Hepatocyte (in vitro differentiated cells): Measurements from ENCODE around the gene FRMD4B. TPM values are rescaled to one million over a fixed set of nuclear protein-coding genes. Genes with fewer than 3 reads are reported as not detected.
A peak's percentile ranks its signal among the peaks of the same experiment; 100 is the strongest.

Source experiments
- DNase-seq: peaks from one replicate; pipeline ENCODE4 v3.0.0-alpha.2; 2016; ENCODE audit warnings: low spot score
- H2AFZ ChIP-seq: fragments of 200-600 bp; sonication (generic); 2 replicates; pipeline ENCODE4 v1.6.0; 2016; ENCODE audit warnings: antibody characterized with exemption, mild to moderate bottlenecking
- H3K27ac ChIP-seq: fragments of 200-600 bp; sonication (generic); 2 replicates; pipeline ENCODE4 v1.5.1; 2016; ENCODE audit warnings: mild to moderate bottlenecking
- H3K27me3 ChIP-seq: fragments of 200-600 bp; sonication (generic); 2 replicates; pipeline ENCODE4 v1.6.1; 2016
- H3K36me3 ChIP-seq: fragments of 200-600 bp; sonication (generic); replicated peaks from 2 replicates; pipeline ENCODE4 v1.5.1; 2016; ENCODE audit warnings: low read depth; ENCODE audit not compliant: insufficient read depth
- H3K4me1 ChIP-seq: fragments of 200-600 bp; sonication (generic); 2 replicates; pipeline ENCODE4 v1.5.1; 2016; ENCODE audit warnings: mild to moderate bottlenecking, moderate library complexity; ENCODE audit not compliant: insufficient read depth
- H3K4me2 ChIP-seq: fragments of 200-600 bp; sonication (generic); 2 replicates; pipeline ENCODE4 v1.6.0; 2016
- H3K4me3 ChIP-seq: fragments of 200-600 bp; sonication (generic); 2 replicates; pipeline ENCODE4 v1.5.1; 2016; ENCODE audit warnings: mild to moderate bottlenecking
- H3K79me2 ChIP-seq: fragments of 200-600 bp; sonication (generic); 2 replicates; pipeline ENCODE4 v1.6.0; 2017; ENCODE audit warnings: mild to moderate bottlenecking
- H3K9me2 ChIP-seq: fragments of 200-600 bp; sonication (generic); replicated peaks from 2 replicates; pipeline ENCODE4 v1.6.0; 2017; ENCODE audit warnings: mild to moderate bottlenecking; ENCODE audit not compliant: insufficient read depth
- H3K9me3 ChIP-seq: fragments of 200-600 bp; sonication (generic); 2 replicates; pipeline ENCODE4 v1.5.1; 2016; ENCODE audit warnings: low read depth, mild to moderate bottlenecking
- H4K20me1 ChIP-seq: fragments of 200-600 bp; sonication (generic); 2 replicates; pipeline ENCODE4 v1.6.0; 2016; ENCODE audit warnings: mild to moderate bottlenecking; ENCODE audit not compliant: insufficient read depth, poor library complexity, severe bottlenecking
- CTCF ChIP-seq: fragments of 200-600 bp; sonication (generic); IDR thresholded peaks from 2 replicates; pipeline ENCODE4 v1.5.1; 2016; ENCODE audit warnings: antibody characterized with exemption, mild to moderate bottlenecking; ENCODE audit not compliant: poor library complexity
- EZH2 ChIP-seq: fragments of 200-600 bp; sonication (generic); IDR thresholded peaks from 2 replicates; pipeline ENCODE4 v1.6.1; 2016; ENCODE audit warnings: antibody characterized with exemption, mild to moderate bottlenecking, borderline replicate concordance
- EZH2phosphoT487 ChIP-seq: fragments of 200-600 bp; sonication (generic); IDR thresholded peaks from one replicate; pipeline ENCODE4 v1.6.1; 2018; ENCODE audit warnings: antibody characterized with exemption, mild to moderate bottlenecking, low read depth, moderate library complexity; ENCODE audit not compliant: unreplicated experiment, severe bottlenecking
- WGBS: methylation state at CpG from one replicate; pipeline ENCODE4 v1.1.6; 2016; ENCODE audit warnings: low lambda C conversion rate; ENCODE audit errors: missing lambda C conversion rate; 5-methylcytosine and 5-hydroxymethylcytosine counted together
- polyA plus RNA-seq: library from polyadenylated mRNA; unstranded; fragments of >200 nt; fragmentation: Nextera tagmentation; extraction: Ambion mirVana; gene quantifications from 2 replicates; pipeline ENCODE4 v1.2.1, GENCODE V29; 2016
- total RNA-seq: library from RNA; depleted of rRNA; stranded (reverse); fragments of >200 nt; gene quantifications from 2 replicates; pipeline ENCODE4 v1.2.3, GENCODE V29; 2014

FRMD4B gene
- total and polyA plus RNA-seq, 2 experiments from 2014 or later, result 10.8 to 28.1 TPM

- Histone ChIP-seq H3K27ac (no peak overlapping the region), H3K9me3 (no peaks in the 10 kb centered on the region), H2AFZ (no peak overlapping the region), H3K79me2 (no peaks in the 10 kb centered on the region), H3K36me3 (no peaks in the 10 kb centered on the region), H3K27me3 (no peaks in the 10 kb centered on the region), H3K4me3 (no peak overlapping the region), H3K4me2 (no peak overlapping the region), H4K20me1 (no peaks in the 10 kb centered on the region), H3K4me1 (no peaks in the 10 kb centered on the region), H3K9me2 (no peaks in the 10 kb centered on the region)
- TF ChIP-seq CTCF (no peak), EZH2phosphoT487 (no peak), EZH2 (no peak)
- no peak for DNase-seq
Measured at GRCh38 chr3:69164296-69164695, 221.6 kb downstream of the FRMD4B start.

GRCh38 chr3:69162308-69162980 is 223.4 kb downstream of the FRMD4B start:
- Histone ChIP-seq H3K4me2 (no peak overlapping the region), H3K9me2 (no peaks in the 10 kb centered on the region), H3K36me3 (no peaks in the 10 kb centered on the region), H2AFZ (no peak overlapping the region), H4K20me1 (no peaks in the 10 kb centered on the region), H3K4me3 (no peak overlapping the region), H3K27me3 (no peaks in the 10 kb centered on the region), H3K4me1 (no peaks in the 10 kb centered on the region), H3K27ac (no peak overlapping the region), H3K9me3 (no peaks in the 10 kb centered on the region), H3K79me2 (no peaks in the 10 kb centered on the region)
- WGBS, result 88% methylated on average over 2 of the region's 2 CpGs
- TF ChIP-seq EZH2phosphoT487 (no peak), EZH2 (no peak), CTCF (no peak)
- DNase-seq, result no peak

GRCh38 chr3:69161587-69162307 is 224.1 kb downstream of the FRMD4B start:
- H3K27ac ChIP-seq, result no peak overlapping the region
- no peaks in the 10 kb centered on the region for H3K9me3 ChIP-seq
- 39% methylated on average over 5 of the region's 5 CpGs for WGBS
- no peak overlapping the region for H2AFZ ChIP-seq
- no peaks in the 10 kb centered on the region for H3K9me2 ChIP-seq
- no peak overlapping the region for H3K4me3 ChIP-seq
- no peaks in the 10 kb centered on the region for H3K79me2 ChIP-seq
- DNase-seq, result peak; percentile 71
- TF ChIP-seq EZH2, result no peak
- TF ChIP-seq CTCF, result peak; percentile 97
- H3K4me1 ChIP-seq, result no peaks in the 10 kb centered on the region
- H3K4me2 ChIP-seq, result no peak overlapping the region
- no peaks in the 10 kb centered on the region for H4K20me1 ChIP-seq
- H3K36me3 ChIP-seq, result no peaks in the 10 kb centered on the region
- no peaks in the 10 kb centered on the region for H3K27me3 ChIP-seq
